BLaER1 treated with 17β-estradiol and CSF1 and Interleukin-3, amounts not matched to agents 10 nM and 100 nM (cell line): ENCODE measurements around the gene ZIC3.

ENCODE experiments used
- H3K27ac ChIP-seq, 11 experiments: shearing (Covaris generic); formaldehyde crosslinking; 2 replicates each; pipeline ENCODE4 v1.8.1; 2022
- H3K27me3 ChIP-seq, 11 experiments: shearing (Covaris generic); formaldehyde crosslinking; 2 replicates each; pipeline ENCODE4 v1.8.1; 2022
- H3K36me3 ChIP-seq, 11 experiments: shearing (Covaris generic); formaldehyde crosslinking; 2 replicates each; pipeline ENCODE4 v1.8.1; 2022
- H3K4me1 ChIP-seq, 10 experiments: shearing (Covaris generic); formaldehyde crosslinking; 2 replicates each; pipeline ENCODE4 v1.8.1; 2022
- H3K4me2 ChIP-seq, 11 experiments: shearing (Covaris generic); formaldehyde crosslinking; 2 replicates each; pipeline ENCODE4 v1.8.1; 2022
- H3K4me3 ChIP-seq, 10 experiments: shearing (Covaris generic); formaldehyde crosslinking; 2 replicates each; pipeline ENCODE4 v1.8.1; 2022
- H3K9ac ChIP-seq, 11 experiments: shearing (Covaris generic); formaldehyde crosslinking; 2 replicates each; pipeline ENCODE4 v1.8.1; 2022
- H3K9me3 ChIP-seq, 11 experiments: shearing (Covaris generic); formaldehyde crosslinking; replicated peaks in 1 of 11; 2 replicates each; pipeline ENCODE4 v1.8.1; 2022
- H4K20me1 ChIP-seq, 11 experiments: shearing (Covaris generic); formaldehyde crosslinking; 2 replicates each; pipeline ENCODE4 v1.8.1; 2022
- Cebpa-rat ChIP-seq, 11 experiments: shearing (Covaris generic); IDR thresholded peaks; 2 replicates each; pipeline ENCODE4 v1.8.1; 2022

The ZIC3 gene

DNA sequence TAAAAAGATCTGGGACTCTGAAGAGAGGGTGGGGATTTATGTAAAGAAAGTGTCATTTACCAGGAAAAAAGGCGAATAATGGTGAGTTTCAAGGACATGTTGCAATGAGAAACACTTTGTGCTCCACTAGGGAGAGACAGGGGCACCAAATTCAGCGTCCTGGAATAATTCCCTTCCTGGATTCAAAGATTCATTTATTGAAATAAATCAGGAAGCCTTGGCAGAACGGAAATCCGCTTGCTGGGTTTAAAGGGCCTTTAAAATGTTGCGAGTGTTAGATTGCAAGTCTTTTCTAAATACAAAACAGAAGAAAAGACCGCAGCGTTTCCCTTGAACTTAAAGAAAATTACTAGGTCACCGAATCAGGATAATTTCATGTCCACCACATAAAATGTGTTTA lies 3.8 kb upstream of the ZIC3 start:
- Histone ChIP-seq H3K4me2 (no peak overlapping the region), H3K9ac (no peak overlapping the region), H3K36me3 (no peaks in the 10 kb centered on the region), H3K27me3 (peaks cover 67 to 88% (median 84%) of the 10 kb centered on the region in 11 experiments), H3K4me3 (no peak overlapping the region), H3K27ac (no peak overlapping the region), H4K20me1 (no peaks in the 10 kb centered on the region; a peak in 1 of 22 replicates), H3K4me1 (no peaks in the 10 kb centered on the region), H3K9me3 (peaks cover 21 to 37% (median 28%) of the 10 kb centered on the region in 11 experiments)
- no peak for TF ChIP-seq Cebpa-rat (IDR thresholded peaks at IDR 0.05)

DNA sequence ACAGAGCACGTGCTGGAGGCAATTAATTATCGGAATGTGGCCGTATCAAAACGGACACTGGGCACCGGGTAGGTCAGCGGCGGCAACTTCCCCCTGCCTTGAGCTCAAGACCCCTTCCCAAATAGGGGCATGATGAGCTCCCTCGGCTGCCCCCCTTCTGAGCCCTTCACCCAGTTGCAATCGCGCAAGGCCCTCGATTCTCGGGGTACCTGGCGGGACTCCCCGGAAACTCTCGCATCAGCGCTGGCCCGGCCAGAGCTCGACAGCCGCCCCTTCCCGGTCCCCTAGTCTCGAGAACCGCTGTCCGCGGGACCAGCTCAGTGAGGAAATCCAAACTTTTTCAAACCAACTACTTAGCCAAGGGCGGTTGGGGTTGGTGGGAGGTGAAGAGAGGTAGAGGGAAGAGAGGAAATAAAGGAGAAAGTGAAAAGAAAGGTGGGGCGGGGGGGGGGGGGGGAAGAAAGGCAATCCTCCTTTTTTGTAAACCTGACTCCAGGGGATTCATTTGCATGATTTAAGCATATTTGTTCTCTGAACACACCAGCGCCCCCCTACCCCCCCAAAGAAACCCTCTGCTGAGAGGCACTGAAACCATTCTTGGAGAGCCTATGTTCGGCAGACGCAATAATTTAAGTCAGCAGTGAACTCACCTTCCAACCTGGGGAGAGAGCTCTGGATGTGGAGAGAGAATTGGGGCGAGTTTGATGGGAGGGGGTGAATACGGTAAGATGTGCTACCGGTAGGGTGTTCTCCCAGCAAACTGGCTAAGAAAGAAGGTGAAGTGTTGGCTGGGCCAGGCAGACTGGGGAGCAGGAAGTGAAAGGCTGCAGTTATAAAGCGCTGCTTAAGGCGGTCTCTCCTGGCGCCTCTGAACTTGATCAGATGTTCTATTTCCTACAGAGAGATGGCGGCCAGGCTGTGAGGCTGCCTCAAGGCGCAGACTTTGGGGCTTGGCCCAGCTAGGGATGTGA lies 2.0 kb upstream of the ZIC3 start:
- Histone ChIP-seq H3K9ac (no peak overlapping the region), H3K4me2 (no peak overlapping the region), H4K20me1 (no peaks in the 10 kb centered on the region; a peak in 1 of 22 replicates), H3K9me3 (peaks cover 32 to 51% (median 42%) of the 10 kb centered on the region in 11 experiments), H3K27ac (no peak overlapping the region), H3K27me3 (peaks cover 54 to 87% (median 70%) of the 10 kb centered on the region in 11 experiments), H3K4me1 (no peaks in the 10 kb centered on the region), H3K36me3 (no peaks in the 10 kb centered on the region), H3K4me3 (no peak overlapping the region)
- TF ChIP-seq Cebpa-rat (IDR thresholded peaks at IDR 0.05): no peak

DNA sequence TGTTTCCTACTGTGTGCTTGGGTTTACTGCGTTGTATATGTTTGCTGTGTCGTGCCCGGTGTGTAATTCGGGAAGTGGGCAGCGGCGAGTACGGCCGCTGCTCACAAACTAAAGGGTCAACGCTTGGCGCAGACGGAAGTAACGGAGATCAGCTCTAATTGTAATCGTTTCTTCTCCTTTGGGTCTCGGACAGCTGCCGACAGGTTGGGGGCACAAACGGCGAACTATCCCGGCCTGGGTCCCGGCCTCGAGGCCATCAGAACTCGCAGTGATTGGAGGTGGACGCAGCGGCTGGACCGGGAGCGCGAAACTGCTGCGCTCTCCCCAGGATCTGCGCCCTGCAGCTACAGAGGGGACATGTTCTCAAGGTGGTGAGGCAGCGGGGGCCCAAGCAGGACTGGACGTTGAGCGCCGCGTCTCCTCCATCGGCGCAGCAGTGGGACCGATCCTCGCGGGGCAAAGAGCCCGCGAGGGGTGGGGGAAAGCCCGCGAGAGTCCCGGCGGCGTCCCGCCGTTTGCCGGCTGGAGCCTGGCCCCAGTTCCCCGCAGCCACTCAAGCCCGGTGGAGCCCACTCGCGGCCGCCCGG lies 516 bp upstream of the ZIC3 start:
- Histone ChIP-seq H3K9ac (no peak overlapping the region), H3K27ac (no peak overlapping the region), H3K4me3 (no peak overlapping the region), H4K20me1 (no peaks in the 10 kb centered on the region; a peak in 1 of 22 replicates), H3K9me3 (peaks cover 32 to 60% (median 48%) of the 10 kb centered on the region in 11 experiments), H3K4me1 (no peaks in the 10 kb centered on the region), H3K4me2 (no peak overlapping the region), H3K36me3 (no peaks in the 10 kb centered on the region), H3K27me3 (peaks cover 54 to 87% (median 68%) of the 10 kb centered on the region in 11 experiments)
- TF ChIP-seq Cebpa-rat (IDR thresholded peaks at IDR 0.05): no peak

- no peak overlapping the region for H3K27ac ChIP-seq
- H3K9ac ChIP-seq: no peak overlapping the region
- H3K4me3 ChIP-seq: no peak overlapping the region
- no peak for TF ChIP-seq Cebpa-rat (IDR thresholded peaks at IDR 0.05)
- peaks cover 32 to 60% (median 48%) of the 10 kb centered on the region in 11 experiments for H3K9me3 ChIP-seq
- no peaks in the 10 kb centered on the region for H3K36me3 ChIP-seq
- no peaks in the 10 kb centered on the region for H4K20me1 ChIP-seq
- H3K27me3 ChIP-seq: peaks cover 52 to 85% (median 68%) of the 10 kb centered on the region in 11 experiments
- no peaks in the 10 kb centered on the region for H3K4me1 ChIP-seq
- H3K4me2 ChIP-seq: no peak overlapping the region
Observed at GRCh38 chrX:137566746-137567679, 1.1 kb downstream of the ZIC3 start.

GRCh38 chrX:137567682-137568232 lies 1.8 kb downstream of the ZIC3 start:
- Histone ChIP-seq H3K36me3 (no peaks in the 10 kb centered on the region), H4K20me1 (no peaks in the 10 kb centered on the region), H3K9me3 (peaks cover 32 to 59% (median 48%) of the 10 kb centered on the region in 11 experiments), H3K9ac (no peak overlapping the region), H3K4me1 (no peaks in the 10 kb centered on the region), H3K27me3 (peaks cover 50 to 85% (median 68%) of the 10 kb centered on the region in 11 experiments), H3K4me3 (no peak overlapping the region), H3K4me2 (no peak overlapping the region), H3K27ac (no peak overlapping the region)
- no peak for TF ChIP-seq Cebpa-rat (IDR thresholded peaks at IDR 0.05)

GRCh38 chrX:137568741-137569469 lies 3.0 kb downstream of the ZIC3 start:
- Histone ChIP-seq H3K4me3 (no peak overlapping the region), H3K4me2 (no peak overlapping the region), H3K36me3 (no peaks in the 10 kb centered on the region), H4K20me1 (no peaks in the 10 kb centered on the region), H3K27ac (no peak overlapping the region), H3K9ac (no peak overlapping the region), H3K4me1 (no peaks in the 10 kb centered on the region), H3K27me3 (peaks cover 51 to 85% (median 68%) of the 10 kb centered on the region in 11 experiments), H3K9me3 (peaks cover 33 to 64% (median 56%) of the 10 kb centered on the region in 11 experiments)
- no peak for TF ChIP-seq Cebpa-rat (IDR thresholded peaks at IDR 0.05)

DNA sequence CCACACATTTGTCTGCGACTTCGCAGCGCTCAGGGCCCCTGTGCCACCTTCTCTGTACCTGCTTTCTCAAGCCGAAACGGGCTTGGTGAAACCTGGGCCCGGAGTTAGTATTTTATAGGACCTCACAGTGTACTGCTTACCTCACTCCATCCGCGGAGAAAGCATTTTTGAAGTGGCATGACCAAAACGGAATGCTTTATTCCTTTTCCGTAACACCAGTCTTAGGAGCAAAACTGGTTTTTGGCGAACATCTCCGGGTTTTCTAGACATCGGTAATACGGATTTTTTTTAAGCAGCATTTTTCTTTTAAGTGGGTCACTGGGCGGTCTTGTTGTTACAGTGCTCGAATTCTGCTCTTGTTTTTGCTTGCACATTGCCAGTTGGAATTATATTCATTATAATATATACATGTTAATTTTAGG lies 3.6 kb downstream of the ZIC3 start:
- H3K4me1 ChIP-seq: no peaks in the 10 kb centered on the region
- no peak overlapping the region for H3K27ac ChIP-seq
- H3K4me3 ChIP-seq: no peak overlapping the region
- no peak overlapping the region for H3K9ac ChIP-seq
- peaks cover 38 to 65% (median 57%) of the 10 kb centered on the region in 11 experiments for H3K9me3 ChIP-seq
- no peak overlapping the region for H3K4me2 ChIP-seq
- peaks cover 47 to 83% (median 63%) of the 10 kb centered on the region in 11 experiments for H3K27me3 ChIP-seq
- TF ChIP-seq Cebpa-rat (IDR thresholded peaks at IDR 0.05): no peak
- no peaks in the 10 kb centered on the region for H3K36me3 ChIP-seq
- no peaks in the 10 kb centered on the region for H4K20me1 ChIP-seq
